ENCODE results near the gene PHACTR3.

Gene PHACTR3

DNA sequence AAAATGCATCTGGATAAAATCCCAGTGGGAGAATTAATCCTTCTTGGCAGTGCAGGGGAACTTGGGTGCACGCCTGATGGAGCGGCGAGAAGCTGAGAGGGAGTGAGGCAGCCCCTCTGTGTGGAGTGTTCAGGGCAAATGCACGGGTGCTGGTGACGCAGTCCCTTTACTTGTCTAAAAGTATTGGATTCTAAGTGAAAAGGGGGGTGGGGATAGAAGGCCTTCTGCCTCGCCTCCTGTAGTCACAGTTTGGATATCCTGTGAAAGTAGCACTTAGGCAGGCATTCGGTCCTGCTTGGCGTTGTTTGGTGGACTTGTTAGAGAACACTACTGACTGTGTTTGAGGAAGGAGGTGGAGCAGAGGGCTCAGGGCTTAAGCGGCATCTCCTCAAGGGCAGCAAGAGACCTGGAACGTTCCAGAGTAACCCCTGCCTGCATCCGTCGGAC, 39.3 kb downstream of the PHACTR3 start:
- no peak overlapping the region for H2AFZ ChIP-seq (ENCODE audit: low read depth, low read length)
- H3K27me3 ChIP-seq (ENCODE audit: insufficient read depth, low read length), result no peaks in the 10 kb centered on the region
- no peaks in the 10 kb centered on the region for H3K4me1 ChIP-seq (ENCODE audit: insufficient read depth, low read length)
- no peaks in the 10 kb centered on the region for H3K9me3 ChIP-seq (ENCODE audit: low read length)
- no peak overlapping the region for H3K4me3 ChIP-seq (ENCODE audit: low read length)
- H3K36me3 ChIP-seq (ENCODE audit: insufficient read depth, low read length), result no peaks in the 10 kb centered on the region

DNA sequence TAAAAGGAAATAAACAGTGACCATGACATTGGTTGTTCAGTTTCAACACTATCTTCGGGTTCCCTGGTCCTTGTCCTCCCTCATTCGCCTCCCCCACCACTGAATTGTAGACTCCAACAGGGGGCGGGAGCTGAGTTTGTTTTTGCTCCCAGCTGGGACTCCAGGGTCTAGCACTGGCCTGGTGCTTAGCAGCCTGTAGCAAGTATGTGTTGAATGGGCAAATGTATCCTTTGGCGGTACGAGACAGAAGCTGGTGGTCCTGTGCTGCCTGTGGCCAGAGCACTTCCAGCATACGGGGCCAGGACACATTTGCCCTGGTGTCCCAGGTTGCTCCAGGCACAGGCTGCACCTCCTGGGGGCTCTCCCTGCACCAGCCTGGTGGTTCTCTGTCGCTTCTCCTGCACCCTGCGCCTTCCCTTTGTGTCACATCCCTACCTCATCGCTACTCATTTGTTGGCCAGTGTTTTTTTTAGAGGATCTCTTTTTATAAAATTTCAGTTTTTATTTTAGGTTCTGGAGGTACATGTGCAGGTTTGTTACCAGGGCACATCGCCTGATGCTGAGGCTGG, 40.1 kb downstream of the PHACTR3 start:
- Histone ChIP-seq H3K4me1 (ENCODE audit: insufficient read depth, low read length) (no peaks in the 10 kb centered on the region), H3K36me3 (ENCODE audit: insufficient read depth, low read length) (no peaks in the 10 kb centered on the region), H3K27me3 (ENCODE audit: insufficient read depth, low read length) (no peaks in the 10 kb centered on the region), H3K4me3 (ENCODE audit: low read length) (no peak overlapping the region), H3K9me3 (ENCODE audit: low read length) (no peaks in the 10 kb centered on the region), H2AFZ (ENCODE audit: low read depth, low read length) (no peak overlapping the region)

DNA sequence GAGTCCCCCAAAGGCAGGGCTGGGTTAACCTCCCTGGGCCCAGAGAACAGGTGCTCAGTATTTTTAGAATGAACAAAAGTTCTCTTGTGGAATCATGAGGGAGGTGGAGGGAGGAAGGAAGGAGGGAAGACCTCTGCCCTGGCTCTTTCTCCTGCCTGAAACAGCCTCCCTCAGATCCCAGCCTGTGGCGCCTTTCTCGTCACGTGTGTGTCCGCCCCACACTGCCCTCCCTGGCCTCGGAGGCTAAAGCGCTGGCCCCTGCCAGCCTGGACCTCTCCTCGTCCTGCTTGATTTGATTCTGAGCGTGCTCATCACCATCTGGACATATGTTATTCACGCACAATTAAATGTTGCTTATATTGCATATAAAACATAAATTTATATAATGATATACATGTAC, 40.9 kb downstream of the PHACTR3 start:
- Histone ChIP-seq H3K9me3 (ENCODE audit: low read length) (no peaks in the 10 kb centered on the region), H2AFZ (ENCODE audit: low read depth, low read length) (no peak overlapping the region), H3K36me3 (ENCODE audit: insufficient read depth, low read length) (no peaks in the 10 kb centered on the region), H3K4me1 (ENCODE audit: insufficient read depth, low read length) (no peaks in the 10 kb centered on the region), H3K27me3 (ENCODE audit: insufficient read depth, low read length) (no peaks in the 10 kb centered on the region), H3K4me3 (ENCODE audit: low read length) (no peak overlapping the region)

DNA sequence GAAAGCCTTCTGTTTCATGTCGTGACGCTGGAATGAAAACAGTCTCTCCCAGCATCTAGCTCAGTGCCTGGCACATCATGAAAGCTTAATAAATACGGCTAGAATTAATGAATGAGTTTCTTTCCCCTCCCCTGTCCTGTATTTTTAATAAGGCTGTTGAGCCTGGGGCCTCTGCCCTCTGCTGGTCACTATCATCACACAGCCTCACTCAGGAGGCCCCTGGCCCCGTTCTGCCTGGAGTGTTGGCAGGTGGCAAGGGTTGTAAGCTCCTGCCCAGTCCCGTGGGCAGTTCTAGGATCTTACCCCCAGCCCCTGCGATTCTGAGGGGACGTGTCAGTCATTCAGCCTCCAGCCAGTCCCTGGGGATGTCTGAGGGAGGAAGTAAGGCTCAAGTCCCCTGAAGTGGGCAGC, 41.4 kb downstream of the PHACTR3 start:
- Histone ChIP-seq H3K4me1 (ENCODE audit: insufficient read depth, low read length) (no peaks in the 10 kb centered on the region), H2AFZ (ENCODE audit: low read depth, low read length) (no peak overlapping the region)

GRCh38 chr20:59646487-59646886, 42.1 kb downstream of the PHACTR3 start:
- Histone ChIP-seq H3K36me3 (ENCODE audit: insufficient read depth, low read length) (no peaks in the 10 kb centered on the region), H3K27me3 (ENCODE audit: insufficient read depth, low read length) (no peaks in the 10 kb centered on the region), H3K4me1 (ENCODE audit: insufficient read depth, low read length) (no peaks in the 10 kb centered on the region), H2AFZ (ENCODE audit: low read depth, low read length) (no peak overlapping the region), H3K9me3 (ENCODE audit: low read length) (no peaks in the 10 kb centered on the region), H3K4me3 (ENCODE audit: low read length) (no peak overlapping the region)

More for the DNA sequence above, 41.4 kb downstream of the PHACTR3 start:
- H3K4me3 ChIP-seq (ENCODE audit: low read length), result no peak overlapping the region
- H3K27me3 ChIP-seq (ENCODE audit: insufficient read depth, low read length), result no peaks in the 10 kb centered on the region
- H3K9me3 ChIP-seq (ENCODE audit: low read length), result no peaks in the 10 kb centered on the region
- no peaks in the 10 kb centered on the region for H3K36me3 ChIP-seq (ENCODE audit: insufficient read depth, low read length)

GRCh38 chr20:59647271-59647670, 42.9 kb downstream of the PHACTR3 start:
- Histone ChIP-seq H3K27me3 (ENCODE audit: insufficient read depth, low read length) (no peaks in the 10 kb centered on the region), H3K4me3 (ENCODE audit: low read length) (no peak overlapping the region), H3K4me1 (ENCODE audit: insufficient read depth, low read length) (no peaks in the 10 kb centered on the region), H3K9me3 (ENCODE audit: low read length) (no peaks in the 10 kb centered on the region), H2AFZ (ENCODE audit: low read depth, low read length) (no peak overlapping the region), H3K36me3 (ENCODE audit: insufficient read depth, low read length) (no peaks in the 10 kb centered on the region)

- Histone ChIP-seq H3K36me3 (ENCODE audit: insufficient read depth, low read length) (no peaks in the 10 kb centered on the region), H2AFZ (ENCODE audit: low read depth, low read length) (no peak overlapping the region), H3K27me3 (ENCODE audit: insufficient read depth, low read length) (no peaks in the 10 kb centered on the region), H3K4me3 (ENCODE audit: low read length) (no peak overlapping the region), H3K4me1 (ENCODE audit: insufficient read depth, low read length) (no peaks in the 10 kb centered on the region), H3K9me3 (ENCODE audit: low read length) (no peaks in the 10 kb centered on the region)
Observed at GRCh38 chr20:59648466-59649070, 44.2 kb downstream of the PHACTR3 start.

DNA sequence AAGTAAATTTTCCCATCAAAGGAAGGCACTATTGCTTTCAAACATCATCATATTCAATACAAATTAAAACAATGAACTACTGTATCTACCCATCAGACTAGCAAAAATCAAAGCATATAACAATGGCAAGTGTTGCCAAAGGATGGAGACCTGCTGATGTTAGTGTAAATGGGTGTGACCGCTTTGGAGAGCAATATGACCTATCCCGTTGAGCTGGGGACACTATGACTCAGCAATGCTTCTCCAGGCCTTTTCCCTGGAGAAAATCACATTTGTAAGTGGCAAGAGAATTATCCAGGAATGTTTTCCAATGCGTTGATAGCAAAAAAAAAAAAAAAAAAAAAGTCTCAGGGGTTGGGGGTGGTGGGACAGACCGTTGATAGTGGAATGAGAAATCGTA, 46.1 kb downstream of the PHACTR3 start:
- Histone ChIP-seq H3K4me1 (ENCODE audit: insufficient read depth, low read length) (no peaks in the 10 kb centered on the region), H3K4me3 (ENCODE audit: low read length) (no peak overlapping the region), H3K36me3 (ENCODE audit: insufficient read depth, low read length) (no peaks in the 10 kb centered on the region), H3K9me3 (ENCODE audit: low read length) (no peaks in the 10 kb centered on the region), H2AFZ (ENCODE audit: low read depth, low read length) (no peak overlapping the region), H3K27me3 (ENCODE audit: insufficient read depth, low read length) (no peaks in the 10 kb centered on the region)

GRCh38 chr20:59652381-59652780, 48.0 kb downstream of the PHACTR3 start:
- no peaks in the 10 kb centered on the region for H3K36me3 ChIP-seq (ENCODE audit: insufficient read depth, low read length)
- H3K9me3 ChIP-seq (ENCODE audit: low read length), result peaks cover 2% of the 10 kb centered on the region
- no peaks in the 10 kb centered on the region for H3K27me3 ChIP-seq (ENCODE audit: insufficient read depth, low read length)
- H2AFZ ChIP-seq (ENCODE audit: low read depth, low read length), result no peak overlapping the region
- no peaks in the 10 kb centered on the region for H3K4me1 ChIP-seq (ENCODE audit: insufficient read depth, low read length)
- no peak overlapping the region for H3K4me3 ChIP-seq (ENCODE audit: low read length)

DNA sequence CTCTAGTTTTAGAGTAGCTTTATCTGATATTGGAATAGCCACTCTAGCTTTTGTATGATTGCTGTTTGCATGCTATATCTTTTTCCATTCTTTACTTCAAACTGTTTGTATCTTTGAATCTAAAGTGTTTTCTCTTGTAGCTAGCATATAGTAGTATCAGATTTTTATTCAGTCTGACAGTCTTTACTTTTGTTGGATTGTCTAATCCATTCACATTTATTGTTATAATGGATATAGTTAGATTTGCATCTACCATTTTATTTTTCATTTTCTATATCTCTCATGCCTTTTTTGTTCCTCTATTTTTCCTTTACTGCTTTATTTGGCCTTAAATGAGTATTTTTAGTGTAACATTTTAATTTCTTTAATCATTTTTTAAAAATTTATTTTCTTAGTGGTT, 52.1 kb downstream of the PHACTR3 start:
- peaks cover 2% of the 10 kb centered on the region for H3K9me3 ChIP-seq (ENCODE audit: low read length)
- no peaks in the 10 kb centered on the region for H3K4me1 ChIP-seq (ENCODE audit: insufficient read depth, low read length)
- H3K4me3 ChIP-seq (ENCODE audit: low read length), result no peak overlapping the region
- no peaks in the 10 kb centered on the region for H3K27me3 ChIP-seq (ENCODE audit: insufficient read depth, low read length)
- no peaks in the 10 kb centered on the region for H3K36me3 ChIP-seq (ENCODE audit: insufficient read depth, low read length)
- no peak overlapping the region for H2AFZ ChIP-seq (ENCODE audit: low read depth, low read length)

- Histone ChIP-seq H3K9me3 (ENCODE audit: low read length) (peaks cover 2% of the 10 kb centered on the region), H3K36me3 (ENCODE audit: insufficient read depth, low read length) (no peaks in the 10 kb centered on the region), H2AFZ (ENCODE audit: low read depth, low read length) (no peak overlapping the region), H3K4me3 (ENCODE audit: low read length) (no peak overlapping the region), H3K4me1 (ENCODE audit: insufficient read depth, low read length) (no peaks in the 10 kb centered on the region), H3K27me3 (ENCODE audit: insufficient read depth, low read length) (no peaks in the 10 kb centered on the region)
Observed at GRCh38 chr20:59657459-59658046, 53.2 kb downstream of the PHACTR3 start.

DNA sequence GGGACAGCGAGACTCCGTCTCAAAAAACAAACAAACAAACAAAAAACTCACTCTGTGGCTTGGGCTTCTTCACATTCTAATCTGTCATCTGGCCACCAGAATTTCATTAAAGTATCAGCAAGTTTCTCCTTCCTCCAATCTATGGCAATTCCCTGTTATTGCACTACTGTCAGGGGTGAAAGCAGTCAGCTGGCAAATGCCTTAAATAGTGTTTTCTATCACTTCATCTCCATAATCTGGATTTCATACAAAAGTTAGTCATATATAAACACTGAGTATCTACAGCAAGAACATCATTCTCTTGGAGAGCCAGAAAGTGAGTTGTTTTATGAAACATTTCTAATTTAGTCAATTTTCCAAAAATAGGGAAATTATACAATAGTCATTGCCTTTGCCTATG, 56.1 kb downstream of the PHACTR3 start:
- Histone ChIP-seq H3K9me3 (ENCODE audit: low read length) (peaks cover 2% of the 10 kb centered on the region), H3K4me3 (ENCODE audit: low read length) (no peak overlapping the region), H3K36me3 (ENCODE audit: insufficient read depth, low read length) (no peaks in the 10 kb centered on the region), H3K4me1 (ENCODE audit: insufficient read depth, low read length) (no peaks in the 10 kb centered on the region), H2AFZ (ENCODE audit: low read depth, low read length) (no peak overlapping the region), H3K27me3 (ENCODE audit: insufficient read depth, low read length) (no peaks in the 10 kb centered on the region)

- H2AFZ ChIP-seq (ENCODE audit: low read depth, low read length), result no peak overlapping the region
- H3K27me3 ChIP-seq (ENCODE audit: insufficient read depth, low read length), result no peaks in the 10 kb centered on the region
- H3K4me1 ChIP-seq (ENCODE audit: insufficient read depth, low read length), result no peaks in the 10 kb centered on the region
- H3K9me3 ChIP-seq (ENCODE audit: low read length), result peaks cover 2% of the 10 kb centered on the region
- H3K36me3 ChIP-seq (ENCODE audit: insufficient read depth, low read length), result no peaks in the 10 kb centered on the region
- H3K4me3 ChIP-seq (ENCODE audit: low read length), result no peak overlapping the region
Observed at GRCh38 chr20:59661153-59661552, 56.8 kb downstream of the PHACTR3 start.

DNA sequence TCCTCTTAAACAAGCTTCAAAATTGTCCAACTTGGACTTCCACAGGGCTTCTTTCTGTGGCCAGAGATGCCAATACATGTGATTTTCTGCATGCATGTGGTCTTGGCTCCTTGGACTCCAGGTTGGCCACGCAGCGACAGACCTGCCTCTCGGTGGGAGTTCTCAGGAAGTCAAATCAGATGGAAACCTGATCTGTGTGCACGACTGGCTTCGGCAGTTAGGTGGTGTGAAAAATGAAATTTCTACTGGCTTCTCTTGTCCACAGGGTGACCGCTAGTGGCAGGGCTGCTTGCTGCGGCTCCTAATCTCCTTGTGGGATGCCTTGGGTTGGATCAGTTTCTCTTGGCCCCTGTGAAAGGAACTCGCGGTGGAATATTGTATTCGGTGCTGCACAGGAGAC, 57.3 kb downstream of the PHACTR3 start:
- peaks cover 2% of the 10 kb centered on the region for H3K9me3 ChIP-seq (ENCODE audit: low read length)

More for the DNA sequence above, 57.3 kb downstream of the PHACTR3 start:
- no peaks in the 10 kb centered on the region for H3K27me3 ChIP-seq (ENCODE audit: insufficient read depth, low read length)
- H3K4me3 ChIP-seq (ENCODE audit: low read length), result no peak overlapping the region
- no peak overlapping the region for H2AFZ ChIP-seq (ENCODE audit: low read depth, low read length)
- H3K36me3 ChIP-seq (ENCODE audit: insufficient read depth, low read length), result no peaks in the 10 kb centered on the region
- H3K4me1 ChIP-seq (ENCODE audit: insufficient read depth, low read length), result no peaks in the 10 kb centered on the region

Data from neuron (in vitro differentiated cells).